ENCODE data around the gene STAB1.

- TF ChIP-seq CTCF (IDR thresholded peaks at IDR 0.05; ENCODE audit: low read depth, low read length, poor library complexity, severe bottlenecking) = no peak
- no peak for TF ChIP-seq EZH2phosphoT487 (IDR thresholded peaks at IDR 0.05; ENCODE audit: borderline replicate concordance, low read length)
These were observed 37.9 kb downstream of the STAB1 start for GRCh38 chr3:52532838-52533622.
